ENCODE results near the gene TMTC1.

DNA sequence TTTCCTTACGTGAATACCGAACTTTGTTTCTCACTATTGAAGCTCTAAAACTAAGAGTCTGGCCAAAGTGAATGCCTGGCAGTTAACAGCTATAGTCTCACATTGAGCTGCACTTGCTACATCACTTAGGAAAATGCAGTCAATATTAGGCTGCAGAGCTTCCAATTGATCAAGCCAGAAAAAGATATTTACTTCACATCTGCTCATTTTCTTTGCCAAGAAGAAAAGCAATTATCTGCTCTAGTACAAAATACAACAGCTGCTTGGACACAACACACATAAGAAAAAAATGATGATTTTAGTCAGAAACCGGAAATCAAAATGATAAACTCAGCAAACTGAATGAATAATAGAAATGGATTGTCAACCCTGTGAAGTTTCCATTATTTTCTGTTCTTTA is 45.4 kb downstream of the TMTC1 start:
- TF ChIP-seq RAD21 (IDR thresholded peaks at IDR 0.05 in 1 of 2, conservative IDR thresholded peaks at IDR 0.05 in 1 of 2; ENCODE audit: low read depth in 2 of 2, low read length in 2 of 2) (no peak), GTF2F1 (IDR thresholded peaks at IDR 0.05; ENCODE audit: borderline replicate concordance, low read depth, low read length) (no peak), CHD1 (IDR thresholded peaks at IDR 0.05; ENCODE audit: low read depth, low read length) (no peak), NRF1 (IDR thresholded peaks at IDR 0.05; ENCODE audit: low read depth, low read length) (no peak), POLR2A (IDR thresholded peaks at IDR 0.05; ENCODE audit: control extremely low read depth in 1 of 2, low read depth in 2 of 2, low read length in 2 of 2) (no peak), POLR2AphosphoS5 (IDR thresholded peaks at IDR 0.05; ENCODE audit: low read depth, low read length) (no peak), HDAC6 (IDR thresholded peaks at IDR 0.05; ENCODE audit: low read depth, low read length) (no peak), EZH2 (IDR thresholded peaks at IDR 0.05; ENCODE audit: low read depth, low read length, severe bottlenecking) (no peak)
- TF ChIP-seq, protein P1, sequence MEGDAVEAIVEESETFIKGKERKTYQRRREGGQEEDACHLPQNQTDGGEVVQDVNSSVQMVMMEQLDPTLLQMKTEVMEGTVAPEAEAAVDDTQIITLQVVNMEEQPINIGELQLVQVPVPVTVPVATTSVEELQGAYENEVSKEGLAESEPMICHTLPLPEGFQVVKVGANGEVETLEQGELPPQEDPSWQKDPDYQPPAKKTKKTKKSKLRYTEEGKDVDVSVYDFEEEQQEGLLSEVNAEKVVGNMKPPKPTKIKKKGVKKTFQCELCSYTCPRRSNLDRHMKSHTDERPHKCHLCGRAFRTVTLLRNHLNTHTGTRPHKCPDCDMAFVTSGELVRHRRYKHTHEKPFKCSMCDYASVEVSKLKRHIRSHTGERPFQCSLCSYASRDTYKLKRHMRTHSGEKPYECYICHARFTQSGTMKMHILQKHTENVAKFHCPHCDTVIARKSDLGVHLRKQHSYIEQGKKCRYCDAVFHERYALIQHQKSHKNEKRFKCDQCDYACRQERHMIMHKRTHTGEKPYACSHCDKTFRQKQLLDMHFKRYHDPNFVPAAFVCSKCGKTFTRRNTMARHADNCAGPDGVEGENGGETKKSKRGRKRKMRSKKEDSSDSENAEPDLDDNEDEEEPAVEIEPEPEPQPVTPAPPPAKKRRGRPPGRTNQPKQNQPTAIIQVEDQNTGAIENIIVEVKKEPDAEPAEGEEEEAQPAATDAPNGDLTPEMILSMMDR (IDR thresholded peaks at IDR 0.05; ENCODE audit: control extremely low read depth in 1 of 3, insufficient read depth in 1 of 3, low read depth in 1 of 3, low read length in 3 of 3), result no peak
